Hematopoietic multipotent progenitor cell treated with erythropoietin and hydrocortisone succinate and interleukin-3 and kit ligand, for 6 days (in vitro differentiated cells): Measurements from ENCODE around the gene COL23A1.

Experiments
- DNase-seq: peaks from one replicate; pipeline ENCODE4 v3.0.0-alpha.2; 2015

The COL23A1 gene

GRCh38 chr5:178590141-178590923 is at the start of gene COL23A1:
Gene COL23A1 (minus strand): TSS chr5:178590393.
- DNase-seq: peak; percentile 76

DNA sequence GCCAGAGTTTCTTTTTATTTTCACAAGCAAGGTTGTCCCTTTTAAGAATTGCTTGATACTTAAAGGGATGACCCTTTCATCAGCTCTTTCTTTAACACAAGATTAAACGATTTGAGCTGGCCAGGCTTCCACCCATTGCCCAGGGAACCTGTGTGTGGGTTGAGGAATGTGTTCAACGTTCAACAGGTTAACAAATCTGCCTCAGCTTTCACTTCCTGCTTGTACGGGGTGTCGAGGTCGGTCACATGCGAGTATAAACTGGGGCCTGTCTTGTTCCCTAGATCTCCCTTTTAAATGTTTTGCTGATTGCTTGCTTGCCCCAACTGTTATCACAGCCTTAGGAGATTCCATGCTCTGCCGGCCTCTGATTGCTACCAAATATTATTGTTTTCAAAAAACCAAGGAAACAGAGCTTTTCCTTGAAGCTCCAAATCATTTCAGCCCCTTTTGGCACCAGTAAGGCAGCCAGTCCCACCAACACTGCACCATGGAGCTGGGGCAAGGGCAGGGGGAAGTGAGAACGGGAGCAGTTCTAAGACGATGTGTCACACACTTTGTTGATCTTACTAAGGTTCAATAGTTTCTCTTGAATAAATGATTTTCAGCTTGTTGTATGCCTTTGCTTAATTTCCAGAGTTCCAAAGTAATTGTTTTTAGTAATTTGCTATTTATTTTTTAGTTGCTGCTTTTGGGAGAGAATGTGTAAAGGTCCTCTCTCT is 47.3 kb upstream of the COL23A1 start:
- DNase-seq: no peak

DNA sequence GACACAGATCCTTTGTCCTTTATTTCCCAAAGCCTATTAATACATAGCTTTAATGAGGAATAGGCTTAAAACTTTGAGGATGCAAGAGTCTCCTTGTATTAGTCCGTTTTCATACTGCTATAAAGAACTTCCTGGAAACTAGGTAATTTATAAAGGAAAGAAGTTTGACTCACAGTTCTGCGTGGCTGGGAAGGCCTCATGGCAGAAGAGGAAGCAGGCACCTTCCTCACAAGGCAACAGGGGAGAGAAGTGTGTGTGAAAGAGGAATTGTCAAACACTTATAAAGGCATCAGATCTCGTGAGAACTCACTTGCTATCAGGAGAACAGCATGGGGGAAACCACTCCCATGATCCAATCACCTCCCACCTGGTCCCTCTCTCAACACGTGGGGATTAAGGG is 42.1 kb upstream of the COL23A1 start:
- no peak for DNase-seq

DNA sequence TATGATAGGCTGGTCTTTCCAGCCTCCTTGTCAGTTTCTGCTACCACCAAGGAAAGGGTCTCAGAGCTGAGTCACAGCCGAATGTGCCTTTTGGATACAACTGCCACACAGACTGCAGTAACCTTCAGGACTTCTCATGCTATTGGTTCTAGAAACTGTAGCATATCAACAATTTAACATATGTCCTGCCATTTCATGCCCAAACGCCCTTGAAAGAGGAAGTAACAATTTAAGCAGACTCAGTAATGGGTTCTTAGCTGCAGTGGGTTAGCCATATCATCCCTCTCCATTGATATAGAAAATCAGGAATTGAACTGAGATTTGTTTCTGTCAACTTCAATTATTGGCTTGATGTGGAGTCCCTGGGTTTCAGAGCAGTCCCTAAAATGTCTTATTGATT is 40.8 kb upstream of the COL23A1 start:
- DNase-seq: no peak

GRCh38 chr5:178630475-178630930 is 40.3 kb upstream of the COL23A1 start:
- DNase-seq: no peak

DNA sequence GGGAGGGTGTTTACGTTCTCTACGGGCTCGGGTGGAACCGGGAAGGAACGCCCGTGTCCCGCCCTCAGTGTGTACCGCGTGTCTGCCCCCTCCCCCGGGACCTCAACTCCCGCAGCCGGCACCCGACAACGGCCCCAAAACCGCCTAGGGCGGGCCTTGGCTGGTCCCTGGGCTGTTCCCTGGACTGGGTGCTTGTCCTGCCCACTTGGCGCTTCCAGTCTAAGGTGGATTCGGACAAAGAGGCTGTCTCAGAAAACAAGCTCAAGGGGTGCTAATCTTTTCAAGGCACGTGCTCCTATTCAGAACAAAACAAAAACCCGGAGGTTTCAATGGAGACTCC is 37.0 kb upstream of the COL23A1 start:
- DNase-seq: no peak

- DNase-seq: peak; percentile 97
These were observed 36.5 kb upstream of the COL23A1 start, which contains the start of gene CLK4 for GRCh38 chr5:178626484-178627258. Gene CLK4 (minus strand): TSS chr5:178627050. CDS start chr5:178623416, 3,634 bp downstream.

GRCh38 chr5:178625679-178626483 is 35.7 kb upstream of the COL23A1 start:
- DNase-seq: peak; percentile 71

GRCh38 chr5:178624631-178625546 is 34.7 kb upstream of the COL23A1 start:
- no peak for DNase-seq

DNA sequence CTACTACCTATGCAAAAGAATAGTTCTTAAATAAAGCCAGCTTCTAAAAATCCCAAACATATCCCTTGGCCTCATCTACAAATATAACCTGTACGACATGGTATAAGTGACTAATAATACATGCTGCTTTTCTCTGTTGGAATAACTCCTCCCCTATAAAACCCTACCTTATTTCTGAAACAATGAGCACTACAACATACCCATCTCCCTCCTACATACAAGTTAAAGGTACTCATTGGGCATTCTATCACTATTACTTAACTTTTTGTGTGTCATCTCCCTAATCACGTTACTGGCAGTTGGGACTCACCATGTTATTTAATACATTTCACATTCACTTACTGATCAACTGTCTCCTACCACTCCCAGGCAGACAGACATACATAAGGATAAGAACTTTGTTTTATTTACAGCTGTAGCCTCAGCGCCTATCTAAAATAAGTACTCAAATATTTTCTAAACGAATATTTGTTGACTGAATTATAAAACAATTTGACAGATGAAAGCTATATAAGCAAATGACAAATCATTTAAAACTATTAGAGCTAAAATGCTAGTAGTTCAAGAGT is 32.6 kb upstream of the COL23A1 start:
- no peak for DNase-seq

DNA sequence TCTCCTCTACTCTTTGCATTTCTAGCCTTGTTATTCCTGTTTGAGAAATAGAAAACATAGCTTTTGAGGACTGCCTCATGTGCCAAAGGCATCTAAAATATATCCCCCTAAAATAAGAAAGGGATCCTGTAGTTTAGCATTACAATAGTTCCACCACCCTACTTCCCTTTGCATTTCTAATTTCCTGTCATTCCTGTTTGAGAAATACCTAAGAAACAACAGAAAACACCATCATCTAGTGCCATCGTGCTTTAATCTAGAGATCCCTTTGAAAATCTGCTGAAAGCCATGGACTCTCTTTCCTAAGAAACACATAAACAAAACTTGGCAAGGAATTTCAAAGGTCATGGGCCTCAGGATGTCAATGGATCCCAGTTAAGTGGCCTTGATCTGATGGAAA is 29.2 kb upstream of the COL23A1 start:
- no peak for DNase-seq

GRCh38 chr5:178612299-178612698 is 22.1 kb upstream of the COL23A1 start:
- DNase-seq: no peak

DNA sequence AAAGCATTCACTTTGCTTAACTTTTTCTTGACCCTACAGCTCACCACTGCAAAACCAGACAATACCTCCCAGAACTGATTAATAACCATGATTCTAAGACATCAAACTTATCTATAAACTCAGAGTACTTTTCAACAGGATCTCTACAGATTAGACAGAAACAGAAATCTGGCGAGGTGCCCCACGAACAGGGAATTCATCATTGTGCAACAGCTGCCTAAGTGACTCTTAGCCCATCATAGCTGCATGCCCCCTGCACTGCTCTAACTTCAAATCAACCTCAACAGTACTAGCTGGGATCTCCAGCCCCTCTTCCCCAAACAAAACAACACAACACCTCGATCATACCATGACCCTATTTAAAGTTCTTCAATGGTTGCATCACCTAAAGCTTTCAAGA is 16.1 kb upstream of the COL23A1 start:
- no peak for DNase-seq

GRCh38 chr5:178605788-178606187 is 15.6 kb upstream of the COL23A1 start:
- DNase-seq: no peak

DNA sequence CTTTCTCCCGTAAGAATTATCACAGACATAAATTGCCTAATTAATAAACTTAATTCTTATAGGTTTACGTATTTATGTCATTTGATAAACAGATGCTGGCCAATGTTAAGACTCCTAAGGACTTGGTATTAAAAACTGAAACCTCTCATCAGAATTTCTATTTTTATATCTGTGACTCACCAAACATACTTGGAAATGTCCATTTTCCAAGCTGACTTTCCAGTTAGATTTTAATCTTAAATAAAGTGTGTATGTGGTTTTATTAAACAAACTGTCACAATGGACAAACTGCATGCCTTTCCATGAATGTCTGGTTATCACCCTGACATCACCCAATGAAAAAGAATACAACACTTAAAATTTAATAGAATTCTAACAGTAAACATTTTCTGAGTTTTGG is 12.6 kb upstream of the COL23A1 start:
- DNase-seq: no peak

GRCh38 chr5:178595750-178596149 is 5.6 kb upstream of the COL23A1 start:
- DNase-seq: no peak

- no peak for DNase-seq
These were observed 5.0 kb upstream of the COL23A1 start for GRCh38 chr5:178595150-178595549.

GRCh38 chr5:178590924-178591423 is 781 bp upstream of the COL23A1 start:
- no peak for DNase-seq

- peak; percentile 57 for DNase-seq
These were observed 733 bp downstream of the COL23A1 start for GRCh38 chr5:178589180-178590140.

- no peak for DNase-seq
These were observed 1.4 kb downstream of the COL23A1 start for GRCh38 chr5:178588769-178589168.
